Smooth muscle cell (in vitro differentiated cells): Measurements from ENCODE around the gene SPAAR. TPM values are rescaled to one million over a fixed set of nuclear protein-coding genes. Genes with fewer than 3 reads are reported as not detected.

Experiments used
- DNase-seq: peaks from one replicate; lab custom pipeline; 2025; ENCODE audit not compliant: unreplicated experiment; lab: John Stamatoyannopoulos, UW
- H2AFZ ChIP-seq: fragments of 200-600 bp; sonication (generic); 2 replicates; pipeline ENCODE4 v1.6.0; 2016; ENCODE audit warnings: antibody characterized with exemption, low read depth, mild to moderate bottlenecking
- H3F3A ChIP-seq: fragments of 200-600 bp; sonication (generic); 2 replicates; pipeline ENCODE4 v1.6.0; 2017; ENCODE audit warnings: antibody characterized with exemption, low read depth
- H3K27ac ChIP-seq: fragments of 200-600 bp; sonication (generic); 2 replicates; pipeline ENCODE4 v1.5.1; 2016; ENCODE audit warnings: low read depth, mild to moderate bottlenecking
- H3K27me3 ChIP-seq: fragments of 200-600 bp; sonication (generic); 2 replicates; pipeline ENCODE4 v1.6.1; 2016; ENCODE audit warnings: low read depth, mild to moderate bottlenecking
- H3K36me3 ChIP-seq: fragments of 200-600 bp; sonication (generic); 2 replicates; pipeline ENCODE4 v1.5.1; 2016; ENCODE audit warnings: low read depth
- H3K4me1 ChIP-seq: fragments of 200-600 bp; sonication (generic); 2 replicates; pipeline ENCODE4 v1.5.1; 2016; ENCODE audit warnings: low read depth
- H3K4me2 ChIP-seq: fragments of 200-600 bp; sonication (generic); 2 replicates; pipeline ENCODE4 v1.6.0; 2016; ENCODE audit warnings: mild to moderate bottlenecking
- H3K4me3 ChIP-seq: fragments of 200-600 bp; sonication (generic); 2 replicates; pipeline ENCODE4 v1.5.1; 2016; ENCODE audit warnings: mild to moderate bottlenecking
- H3K79me2 ChIP-seq: fragments of 200-600 bp; sonication (generic); 2 replicates; pipeline ENCODE4 v1.6.0; 2016; ENCODE audit warnings: low read depth, mild to moderate bottlenecking
- H3K9ac ChIP-seq: fragments of 200-600 bp; sonication (generic); 2 replicates; pipeline ENCODE4 v1.6.0; 2016; ENCODE audit warnings: low read depth
- H3K9me3 ChIP-seq: fragments of 200-600 bp; sonication (generic); replicated peaks from 2 replicates; pipeline ENCODE4 v1.5.1; 2016; ENCODE audit warnings: low read depth
- H4K20me1 ChIP-seq: fragments of 200-600 bp; sonication (generic); 2 replicates; pipeline ENCODE4 v1.6.0; 2016; ENCODE audit warnings: low read depth
- CTCF ChIP-seq: fragments of 200-600 bp; sonication (generic); IDR thresholded peaks from 2 replicates; pipeline ENCODE4 v1.5.1; 2017; ENCODE audit warnings: borderline replicate concordance, mild to moderate bottlenecking, antibody characterized with exemption; ENCODE audit not compliant: insufficient read depth, poor library complexity, severe bottlenecking
- WGBS: methylation state at CpG from one replicate; pipeline ENCODE4 v1.1.7; 2016; ENCODE audit warnings: low lambda C conversion rate; 5-methylcytosine and 5-hydroxymethylcytosine counted together
- polyA plus RNA-seq: library from polyadenylated mRNA; unstranded; fragments of >200 nt; fragmentation: Nextera tagmentation; extraction: Ambion mirVana; gene quantifications from 2 replicates; pipeline ENCODE4 v1.2.1, GENCODE V29; 2016
- total RNA-seq: library from RNA; depleted of rRNA; stranded (reverse); fragments of >200 nt; gene quantifications from 2 replicates; pipeline ENCODE4 v1.2.3, GENCODE V29; 2014

SPAAR gene
- total and polyA plus RNA-seq, 2 experiments from 2014 or later = 0.26 TPM; not detected in 1

GRCh38 chr9:35923927-35924763 lies 14.9 kb downstream of the SPAAR start:
- peak overlapping the region; percentile 96 for H3K27ac ChIP-seq
- peak overlapping the region; percentile 78 for H3K4me2 ChIP-seq
- peaks cover 17% of the 10 kb centered on the region for H3F3A ChIP-seq
- 29% methylated on average over 9 of the region's 9 CpGs for WGBS
- no peak overlapping the region for H3K4me3 ChIP-seq
- H3K4me1 ChIP-seq = peaks cover 7% of the 10 kb centered on the region
- H4K20me1 ChIP-seq = no peaks in the 10 kb centered on the region
- H3K79me2 ChIP-seq = no peaks in the 10 kb centered on the region
- H3K27me3 ChIP-seq = no peaks in the 10 kb centered on the region
- H2AFZ ChIP-seq = peak overlapping the region; percentile 48
- no peaks in the 10 kb centered on the region for H3K9me3 ChIP-seq
- TF ChIP-seq CTCF = no peak
- no peak for DNase-seq
- peak overlapping the region; percentile 57 for H3K9ac ChIP-seq
- H3K36me3 ChIP-seq = no peaks in the 10 kb centered on the region

GRCh38 chr9:35928591-35929452 lies 19.5 kb downstream of the SPAAR start:
- no peak for DNase-seq
- Histone ChIP-seq H3K27me3 (no peaks in the 10 kb centered on the region), H4K20me1 (no peaks in the 10 kb centered on the region), H3K9ac (no peak overlapping the region), H3K4me3 (no peak overlapping the region), H3K36me3 (no peaks in the 10 kb centered on the region), H3K27ac (no peak overlapping the region), H3F3A (peaks cover 9% of the 10 kb centered on the region), H3K4me2 (no peak overlapping the region), H3K9me3 (no peaks in the 10 kb centered on the region), H2AFZ (no peak overlapping the region), H3K79me2 (no peaks in the 10 kb centered on the region), H3K4me1 (peaks cover 3% of the 10 kb centered on the region)
- WGBS = 91% methylated on average over 9 of the region's 9 CpGs
- no peak for TF ChIP-seq CTCF

- Histone ChIP-seq H3K27ac (no peak overlapping the region), H3F3A (peaks cover 8% of the 10 kb centered on the region), H3K79me2 (no peaks in the 10 kb centered on the region), H3K9ac (no peak overlapping the region), H3K27me3 (no peaks in the 10 kb centered on the region), H3K9me3 (no peaks in the 10 kb centered on the region), H2AFZ (no peak overlapping the region), H3K4me2 (no peak overlapping the region), H3K4me1 (no peaks in the 10 kb centered on the region), H3K36me3 (no peaks in the 10 kb centered on the region), H3K4me3 (no peak overlapping the region), H4K20me1 (no peaks in the 10 kb centered on the region)
- 93% methylated on average over 6 of the region's 6 CpGs for WGBS
- no peak for TF ChIP-seq CTCF
- no peak for DNase-seq
These were observed 20.1 kb downstream of the SPAAR start for GRCh38 chr9:35929453-35929718.
